Subcutaneous adipose tissue (tissue), 4 donors: ENCODE data around the gene CCSAP. TPM values are rescaled to one million over a fixed set of nuclear protein-coding genes. Genes with fewer than 3 reads are reported as not detected.

Experiments used
- CTCF ChIP-seq: fragments of 450-650 bp; IDR thresholded peaks from one replicate; pipeline ENCODE4 v1.5.1; 2016; ENCODE audit warnings: low read depth, mild to moderate bottlenecking, control low read depth, antibody characterized with exemption, moderate library complexity
- total RNA-seq, 4 donors: library from RNA; depleted of rRNA; stranded (reverse); fragments of >200 nt; gene quantifications; one replicate each; pipeline ENCODE4 v1.1.0, GENCODE V29; 2016

Gene CCSAP
- total RNA-seq, 4 donors from 2014 or later, result 5.4 to 15.6 (median 7.1) TPM

- no peak for TF ChIP-seq CTCF
These were observed 31.6 kb upstream of the CCSAP start for GRCh38 chr1:229374485-229374884.

- TF ChIP-seq CTCF, result no peak
These were observed 30.5 kb upstream of the CCSAP start for GRCh38 chr1:229373395-229373794.

- no peak for TF ChIP-seq CTCF
These were observed 29.4 kb upstream of the CCSAP start for GRCh38 chr1:229372251-229372650.

- no peak for TF ChIP-seq CTCF
These were observed 28.8 kb upstream of the CCSAP start for GRCh38 chr1:229371624-229372023.

- no peak for TF ChIP-seq CTCF
These were observed 27.8 kb upstream of the CCSAP start for GRCh38 chr1:229370601-229371021.

GRCh38 chr1:229368347-229368746, 25.5 kb upstream of the CCSAP start:
- TF ChIP-seq CTCF, result no peak

GRCh38 chr1:229365569-229365968, 22.7 kb upstream of the CCSAP start:
- TF ChIP-seq CTCF, result no peak
